KMS-11 (cell line): ENCODE data around the gene GATA2.
A peak's percentile ranks its signal among the peaks of the same experiment; 100 is the strongest.

Experiments used
- H2AFZ ChIP-seq: fragments of 200-600 bp; sonication (generic); 2 replicates; pipeline ENCODE4 v1.6.1; 2016; ENCODE audit warnings: antibody characterized with exemption, mixed run types, low read depth
- H3K27ac ChIP-seq: fragments of 200-600 bp; sonication (generic); 2 replicates; pipeline ENCODE4 v1.6.1; 2016; ENCODE audit warnings: mild to moderate bottlenecking, mixed run types
- H3K27me3 ChIP-seq: fragments of 200-600 bp; sonication (generic); 2 replicates; pipeline ENCODE4 v1.6.1; 2017; ENCODE audit warnings: mild to moderate bottlenecking, low read depth, mixed run types, moderate library complexity; ENCODE audit not compliant: insufficient read depth
- H3K36me3 ChIP-seq: fragments of 200-600 bp; sonication (generic); 2 replicates; pipeline ENCODE4 v1.6.1; 2017; ENCODE audit warnings: mild to moderate bottlenecking, mixed run types; ENCODE audit not compliant: insufficient read depth
- H3K4me1 ChIP-seq: fragments of 200-600 bp; sonication (generic); 2 replicates; pipeline ENCODE4 v1.6.1; 2016; ENCODE audit warnings: mild to moderate bottlenecking, low read depth, mixed run types; ENCODE audit not compliant: poor library complexity, severe bottlenecking
- H3K4me2 ChIP-seq: fragments of 200-600 bp; sonication (generic); 2 replicates; pipeline ENCODE4 v1.7.0; 2016; ENCODE audit warnings: mild to moderate bottlenecking, mixed run types
- H3K4me3 ChIP-seq: fragments of 200-600 bp; sonication (generic); IDR thresholded peaks from 2 replicates; pipeline ENCODE4 v1.6.1; 2017; ENCODE audit warnings: low read depth, low read length, mixed read lengths; ENCODE audit not compliant: insufficient read depth
- H3K79me2 ChIP-seq: fragments of 200-600 bp; sonication (generic); 2 replicates; pipeline ENCODE4 v1.6.1; 2016; ENCODE audit warnings: low read depth, mixed run types; ENCODE audit not compliant: insufficient read depth
- H3K9ac ChIP-seq: fragments of 200-600 bp; sonication (generic); 2 replicates; pipeline ENCODE4 v1.6.1; 2016; ENCODE audit warnings: mild to moderate bottlenecking, mixed run types
- H4K20me1 ChIP-seq: fragments of 200-600 bp; sonication (generic); 2 replicates; pipeline ENCODE4 v1.6.1; 2016; ENCODE audit warnings: mild to moderate bottlenecking, mixed run types; ENCODE audit not compliant: insufficient read depth
- CTCF ChIP-seq: fragments of 200-600 bp; sonication (generic); conservative IDR thresholded peaks from 2 replicates; pipeline ENCODE4 v1.6.1; 2017; ENCODE audit warnings: low read depth, mild to moderate bottlenecking, antibody characterized with exemption, low read length, moderate library complexity, mixed read lengths

Gene GATA2

GRCh38 chr3:128486681-128487537 is 6.1 kb downstream of the GATA2 start:
- no peaks in the 10 kb centered on the region for H3K79me2 ChIP-seq
- peak overlapping the region; percentile 40 for H3K4me3 ChIP-seq
- peak overlapping the region; percentile 88 for H2AFZ ChIP-seq
- no peak overlapping the region for H3K27ac ChIP-seq
- H4K20me1 ChIP-seq = no peaks in the 10 kb centered on the region
- peaks cover 97% of the 10 kb centered on the region for H3K27me3 ChIP-seq
- peak overlapping the region; percentile 94 for H3K4me2 ChIP-seq
- H3K9ac ChIP-seq = no peak overlapping the region
- no peaks in the 10 kb centered on the region for H3K36me3 ChIP-seq
- TF ChIP-seq CTCF = no peak
- H3K4me1 ChIP-seq = no peaks in the 10 kb centered on the region

- no peaks in the 10 kb centered on the region for H4K20me1 ChIP-seq
- no peaks in the 10 kb centered on the region for H3K79me2 ChIP-seq
- H3K4me3 ChIP-seq = no peak overlapping the region
- no peak overlapping the region for H3K9ac ChIP-seq
- H3K27ac ChIP-seq = no peak overlapping the region
- no peaks in the 10 kb centered on the region for H3K36me3 ChIP-seq
- no peaks in the 10 kb centered on the region for H3K4me1 ChIP-seq
- peak overlapping the region; percentile 94; the same call in 1 of the 2 replicates for H3K4me2 ChIP-seq
- no peak for TF ChIP-seq CTCF
- H2AFZ ChIP-seq = no peak overlapping the region; the same call in 1 of the 2 replicates
- peaks cover 97% of the 10 kb centered on the region for H3K27me3 ChIP-seq
Measured at GRCh38 chr3:128486205-128486628, 6.8 kb downstream of the GATA2 start.

- peaks cover 97% of the 10 kb centered on the region for H3K27me3 ChIP-seq
- H3K27ac ChIP-seq = no peak overlapping the region
- no peak overlapping the region for H3K4me3 ChIP-seq
- H3K4me1 ChIP-seq = no peaks in the 10 kb centered on the region
- no peaks in the 10 kb centered on the region for H4K20me1 ChIP-seq
- no peak overlapping the region for H2AFZ ChIP-seq
- no peaks in the 10 kb centered on the region for H3K79me2 ChIP-seq
- H3K4me2 ChIP-seq = no peak overlapping the region
- no peaks in the 10 kb centered on the region for H3K36me3 ChIP-seq
- TF ChIP-seq CTCF = no peak
- no peak overlapping the region for H3K9ac ChIP-seq
Measured at GRCh38 chr3:128485282-128486204, 7.5 kb downstream of the GATA2 start.

- H3K36me3 ChIP-seq = no peaks in the 10 kb centered on the region
- H3K4me1 ChIP-seq = no peaks in the 10 kb centered on the region
- TF ChIP-seq CTCF = no peak
- H4K20me1 ChIP-seq = no peaks in the 10 kb centered on the region
- no peak overlapping the region for H2AFZ ChIP-seq
- H3K27me3 ChIP-seq = peaks cover 97% of the 10 kb centered on the region
- H3K4me3 ChIP-seq = no peak overlapping the region
- no peaks in the 10 kb centered on the region for H3K79me2 ChIP-seq
- H3K9ac ChIP-seq = no peak overlapping the region
- no peak overlapping the region for H3K4me2 ChIP-seq
- H3K27ac ChIP-seq = no peak overlapping the region
Measured at GRCh38 chr3:128484404-128485281, 8.4 kb downstream of the GATA2 start.
